ENCODE results near the gene VARS1.
"Not testable (repeated sequence)": the region's sequence is repeated elsewhere in the genome, so short reads cannot be mapped to it uniquely, and the experiment has no call there.

VARS1 gene

DNA sequence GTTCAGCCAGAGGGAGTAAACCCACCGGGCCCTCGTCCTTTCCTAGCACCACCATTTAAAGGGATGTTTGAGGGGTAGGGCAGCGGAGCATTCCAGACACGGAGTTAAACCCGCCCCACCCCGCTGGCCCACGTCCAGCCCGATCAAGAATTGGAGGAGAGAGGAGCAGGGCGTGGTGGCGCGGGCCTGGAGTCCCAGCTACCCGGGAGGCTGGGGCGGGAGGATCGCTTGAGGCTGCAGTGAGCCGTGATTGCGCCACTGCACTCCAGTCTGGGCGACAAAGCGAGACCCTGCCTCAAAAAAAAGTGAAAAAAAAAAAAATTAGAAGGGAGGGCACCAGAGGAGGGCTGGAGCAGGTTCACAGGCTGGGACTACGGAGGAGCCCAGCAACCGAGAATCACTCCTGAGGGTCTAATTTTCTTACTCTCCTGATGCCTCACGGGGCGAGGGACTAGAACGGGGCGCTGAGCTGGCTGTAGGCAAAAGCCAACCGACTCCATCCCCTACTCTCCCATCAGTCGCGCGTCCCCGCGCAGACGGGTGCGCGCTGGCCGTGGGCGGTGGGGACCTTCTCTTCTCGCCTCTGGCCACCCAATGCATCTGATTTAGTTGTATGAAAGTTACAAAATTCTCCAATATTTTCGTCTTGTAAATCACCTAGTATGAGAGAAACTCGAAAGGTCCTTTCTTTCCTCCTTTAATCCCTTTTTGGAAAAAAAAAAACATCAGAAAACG, 25.9 kb upstream of the VARS1 start:
- DNase-seq: no peak

DNA sequence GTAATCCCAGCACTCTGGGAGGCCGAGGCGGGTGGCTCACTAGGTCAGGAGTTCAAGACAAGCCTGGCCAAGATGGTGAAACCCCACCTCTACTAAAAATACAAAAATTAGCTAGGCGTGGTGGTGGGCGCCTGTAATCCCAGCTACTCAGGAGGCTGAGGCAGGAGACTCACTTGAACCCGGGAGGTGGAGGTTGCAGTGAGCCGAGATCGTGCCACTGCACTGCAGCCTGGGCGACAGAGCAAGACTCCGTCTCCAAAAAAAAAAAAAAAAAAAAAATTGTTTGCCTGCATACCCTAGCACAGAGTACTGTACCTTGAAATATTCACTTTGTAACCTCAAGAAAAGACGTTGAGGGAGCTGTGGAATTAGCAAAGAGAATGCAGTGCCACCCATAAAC, 24.8 kb upstream of the VARS1 start:
- DNase-seq: not testable (repeated sequence)

DNA sequence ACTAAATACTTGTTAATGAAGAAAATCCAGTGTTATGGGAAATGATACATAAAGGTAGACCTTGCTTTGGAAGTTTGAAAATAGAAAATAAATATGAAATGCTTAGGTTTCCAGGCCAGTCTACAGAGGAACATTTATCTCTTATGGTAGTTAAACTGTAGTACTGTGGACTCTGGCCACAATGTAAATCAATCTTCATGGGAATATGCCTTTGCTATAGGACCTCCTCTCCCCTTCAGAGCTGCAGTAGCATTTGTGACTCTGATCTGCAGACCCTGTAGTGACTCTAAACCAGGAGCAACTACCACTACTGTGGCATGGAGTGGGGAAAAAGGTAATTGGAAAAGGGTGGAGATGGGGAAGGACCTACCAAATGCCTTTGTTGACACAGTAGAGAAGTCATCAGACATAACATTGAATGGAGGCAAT, 24.3 kb upstream of the VARS1 start:
- no peak for DNase-seq

DNA sequence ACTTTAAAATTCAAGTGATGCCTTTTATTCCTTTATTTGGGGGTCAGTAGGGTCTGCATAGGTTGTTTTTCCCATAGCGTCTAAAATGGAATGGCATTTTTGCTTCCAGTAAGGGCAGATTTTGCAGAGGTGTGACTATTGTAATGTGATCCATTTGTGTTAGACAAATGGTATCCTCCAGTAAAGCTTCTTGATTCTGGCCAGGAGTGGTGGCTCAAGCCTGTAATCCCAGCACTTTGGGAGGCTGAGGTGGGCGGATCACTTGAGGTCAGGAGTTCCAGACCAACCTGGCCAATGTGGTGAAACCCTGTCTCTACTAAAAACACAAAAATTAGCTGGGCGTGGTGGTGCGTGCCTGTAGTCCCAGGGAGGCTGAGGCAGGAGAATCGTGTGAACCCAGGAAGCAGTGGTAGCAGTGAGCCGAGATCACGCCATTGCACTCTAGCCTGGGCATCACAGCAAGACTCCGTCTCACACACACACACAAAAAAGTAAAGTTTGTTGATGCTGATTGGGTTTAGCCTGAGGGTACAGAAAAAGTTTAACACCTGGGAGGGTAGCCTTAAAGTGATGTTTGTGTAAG, 22.5 kb upstream of the VARS1 start:
- DNase-seq: not testable (repeated sequence)

DNA sequence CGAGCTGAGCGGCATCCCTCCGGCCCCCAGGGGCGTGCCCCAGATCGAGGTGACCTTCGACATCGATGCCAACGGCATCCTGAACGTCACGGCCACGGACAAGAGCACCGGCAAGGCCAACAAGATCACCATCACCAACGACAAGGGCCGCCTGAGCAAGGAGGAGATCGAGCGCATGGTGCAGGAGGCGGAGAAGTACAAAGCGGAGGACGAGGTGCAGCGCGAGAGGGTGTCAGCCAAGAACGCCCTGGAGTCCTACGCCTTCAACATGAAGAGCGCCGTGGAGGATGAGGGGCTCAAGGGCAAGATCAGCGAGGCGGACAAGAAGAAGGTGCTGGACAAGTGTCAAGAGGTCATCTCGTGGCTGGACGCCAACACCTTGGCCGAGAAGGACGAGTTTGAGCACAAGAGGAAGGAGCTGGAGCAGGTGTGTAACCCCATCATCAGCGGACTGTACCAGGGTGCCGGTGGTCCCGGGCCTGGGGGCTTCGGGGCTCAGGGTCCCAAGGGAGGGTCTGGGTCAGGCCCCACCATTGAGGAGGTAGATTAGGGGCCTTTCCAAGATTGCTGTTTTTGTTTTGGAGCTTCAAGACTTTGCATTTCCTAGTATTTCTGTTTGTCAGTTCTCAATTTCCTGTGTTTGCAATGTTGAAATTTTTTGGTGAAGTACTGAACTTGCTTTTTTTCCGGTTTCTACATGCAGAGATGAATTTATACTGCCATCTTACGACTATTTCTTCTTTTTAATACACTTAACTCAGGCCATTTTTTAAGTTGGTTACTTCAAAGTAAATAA, 21.8 kb upstream of the VARS1 start:
- not testable (repeated sequence) for DNase-seq

DNA sequence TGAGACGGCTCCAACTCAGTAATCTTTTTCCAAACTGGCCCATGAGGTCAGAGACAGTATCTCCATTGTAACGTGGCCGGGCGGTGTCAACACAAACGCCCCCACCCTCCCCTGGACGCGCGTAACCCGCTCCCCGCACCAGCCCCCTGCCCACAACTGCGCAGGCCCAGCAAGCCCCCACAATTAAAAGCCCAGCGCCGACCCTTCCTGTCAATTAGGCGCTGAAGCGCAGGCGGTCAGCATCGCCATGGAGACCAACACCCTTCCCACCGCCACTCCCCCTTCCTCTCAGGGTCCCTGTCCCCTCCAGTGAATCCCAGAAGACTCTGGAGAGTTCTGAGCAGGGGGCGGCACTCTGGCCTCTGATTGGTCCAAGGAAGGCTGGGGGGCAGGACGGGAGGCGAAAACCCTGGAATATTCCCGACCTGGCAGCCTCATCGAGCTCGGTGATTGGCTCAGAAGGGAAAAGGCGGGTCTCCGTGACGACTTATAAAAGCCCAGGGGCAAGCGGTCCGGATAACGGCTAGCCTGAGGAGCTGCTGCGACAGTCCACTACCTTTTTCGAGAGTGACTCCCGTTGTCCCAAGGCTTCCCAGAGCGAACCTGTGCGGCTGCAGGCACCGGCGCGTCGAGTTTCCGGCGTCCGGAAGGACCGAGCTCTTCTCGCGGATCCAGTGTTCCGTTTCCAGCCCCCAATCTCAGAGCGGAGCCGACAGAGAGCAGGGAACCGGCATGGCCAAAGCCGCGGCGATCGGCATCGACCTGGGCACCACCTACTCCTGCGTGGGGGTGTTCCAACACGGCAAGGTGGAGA, 19.7 kb upstream of the VARS1 start, which contains the start of the genes HSPA1A and HSPA1L:
Gene HSPA1A (plus strand): TSS at position 519 of the 814 bp plus-strand sequence. CDS start 214 bp downstream, at position 733.
Gene HSPA1L (minus strand): TSS at position 259 of the 814 bp plus-strand sequence. CDS start 3,311 bp downstream, outside the sequence.
- no peak for DNase-seq

DNA sequence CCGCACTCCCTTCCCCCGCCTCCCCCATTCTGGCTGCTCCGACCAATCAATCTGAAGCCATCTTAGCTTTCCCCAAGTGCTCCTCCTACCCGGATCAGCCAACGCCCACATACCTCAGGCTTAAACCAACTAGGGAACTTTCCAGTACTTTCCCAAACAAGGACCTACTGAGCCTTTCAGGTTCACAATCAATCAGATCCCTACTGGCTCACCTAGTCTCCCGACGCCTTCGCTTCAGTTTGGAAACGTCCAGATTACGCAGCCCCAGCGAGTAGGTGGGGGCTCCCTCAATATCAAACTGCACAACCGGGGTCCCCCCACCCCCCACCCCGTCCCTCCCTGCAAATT, 19.1 kb upstream of the VARS1 start:
- DNase-seq: no peak

DNA sequence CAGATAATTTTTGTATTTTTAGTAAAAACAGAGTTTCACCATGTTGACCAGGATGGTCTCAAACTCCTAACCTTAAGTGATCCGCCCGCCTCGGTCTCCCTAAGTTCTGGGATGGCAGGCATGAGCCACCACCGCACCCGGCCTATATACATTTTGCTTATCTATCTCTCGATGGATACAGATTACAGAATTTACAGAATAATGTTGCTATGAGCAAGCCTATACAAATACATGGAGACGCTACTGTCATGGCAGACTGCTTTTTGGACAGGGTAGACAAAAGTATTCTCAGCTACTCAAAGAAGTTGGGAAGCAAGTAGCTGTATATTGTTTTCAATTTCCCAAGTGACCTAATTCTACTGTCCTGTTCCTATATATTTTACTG, 17.9 kb upstream of the VARS1 start:
- no peak for DNase-seq

DNA sequence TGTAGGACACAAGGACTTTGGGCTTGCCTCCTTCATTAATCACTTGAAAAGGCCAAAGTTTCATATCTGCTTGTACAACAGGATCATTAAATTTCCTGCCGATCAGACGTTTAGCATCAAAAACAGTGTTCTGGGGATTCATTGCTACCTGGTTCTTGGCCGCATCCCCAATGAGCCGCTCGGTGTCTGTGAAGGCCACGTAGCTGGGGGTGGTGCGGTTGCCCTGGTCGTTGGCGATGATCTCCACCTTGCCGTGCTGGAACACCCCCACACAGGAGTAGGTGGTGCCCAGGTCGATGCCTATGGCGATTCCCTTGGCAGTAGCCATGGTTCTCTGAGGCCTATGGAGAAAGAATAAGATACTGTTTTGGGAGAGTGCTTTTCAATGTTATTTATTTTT, 16.1 kb upstream of the VARS1 start:
- DNase-seq: no peak

DNA sequence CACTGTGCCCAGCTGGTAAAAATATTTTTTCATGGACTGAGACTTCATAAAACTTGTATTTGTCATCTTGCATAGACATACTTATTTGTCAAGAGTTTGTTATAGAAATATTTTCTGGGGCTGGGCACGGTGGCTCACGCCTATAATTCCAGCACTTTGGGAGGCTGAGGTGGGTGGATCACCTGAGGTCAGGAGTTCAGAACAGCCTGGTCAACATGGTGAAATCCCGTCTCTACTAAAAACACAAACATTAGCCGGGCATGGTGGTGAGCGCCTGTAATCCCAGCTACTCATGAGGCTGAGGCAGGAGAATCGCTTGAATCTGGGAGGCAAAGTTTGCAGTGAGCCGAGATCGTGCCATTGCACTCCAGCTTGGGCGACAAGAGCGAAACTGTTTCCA, 13.0 kb upstream of the VARS1 start:
- not testable (repeated sequence) for DNase-seq

DNA sequence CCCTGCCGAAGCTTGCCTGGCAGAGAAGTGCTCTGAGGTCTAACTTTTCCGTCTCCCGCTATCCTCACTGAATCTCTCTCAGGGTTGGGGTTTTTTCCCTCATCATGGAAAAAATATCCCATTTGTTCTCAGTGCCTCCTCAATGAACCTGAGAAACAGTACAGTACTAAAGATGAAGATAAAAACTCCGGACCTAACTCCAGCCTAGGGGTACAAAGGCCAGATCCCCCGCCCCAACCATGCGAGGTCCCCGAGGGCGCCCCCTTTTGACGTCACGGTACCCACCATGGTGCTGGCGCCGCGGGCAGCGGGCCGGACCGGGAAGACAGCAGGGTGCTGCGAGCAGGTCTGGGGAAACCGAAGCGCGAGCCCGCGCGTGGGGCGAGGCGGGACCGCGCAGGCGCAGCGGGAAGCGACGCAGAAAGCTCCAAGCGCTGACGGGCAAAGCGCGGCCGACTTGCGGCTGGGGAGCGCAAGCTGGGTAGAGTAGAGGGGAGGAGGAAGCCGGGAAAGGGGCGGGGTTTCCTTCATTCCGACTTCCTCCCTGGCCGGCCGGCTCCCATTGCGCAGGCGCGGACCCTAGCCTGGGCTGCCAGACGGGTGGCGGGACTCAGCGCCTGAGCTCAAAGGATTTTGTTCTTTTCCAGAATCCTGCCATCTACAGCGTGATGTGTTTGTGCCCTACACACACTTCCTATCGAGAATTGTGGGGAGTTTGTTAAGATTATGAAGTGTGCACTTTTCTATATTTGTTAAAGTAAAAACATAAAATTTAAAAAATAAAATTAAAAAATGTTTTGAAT, 11.1 kb upstream of the VARS1 start, which contains the start of gene LSM2:
Gene LSM2 (minus strand): TSS at position 497 of the 803 bp plus-strand sequence. CDS start 209 bp downstream, at position 288.
- peak; percentile 96 for DNase-seq

DNA sequence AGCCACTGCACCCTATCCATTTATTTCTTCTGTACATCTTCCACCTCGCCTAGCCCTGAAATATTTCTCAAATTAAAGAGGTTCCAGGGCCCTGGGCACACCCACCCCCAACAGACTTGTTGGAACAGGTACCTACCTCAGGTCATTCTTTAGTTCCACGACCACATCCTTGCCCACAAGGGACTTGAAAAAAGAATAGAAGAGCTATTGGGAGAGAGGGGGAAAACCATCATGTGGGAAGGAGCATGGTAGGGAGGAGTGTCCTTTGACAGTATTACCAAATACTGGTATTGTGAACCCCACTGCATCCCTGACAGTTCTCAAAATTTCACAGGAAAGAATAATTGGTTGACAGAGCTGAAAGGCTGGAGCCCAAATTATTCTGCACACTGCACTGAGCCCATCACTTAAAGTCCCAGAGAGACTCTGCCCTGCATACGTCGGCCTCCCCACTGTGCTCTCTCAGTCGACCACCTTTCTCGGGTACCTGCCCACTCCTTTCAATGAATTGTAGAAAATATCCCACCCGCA, 10.5 kb upstream of the VARS1 start:
- no peak for DNase-seq

DNA sequence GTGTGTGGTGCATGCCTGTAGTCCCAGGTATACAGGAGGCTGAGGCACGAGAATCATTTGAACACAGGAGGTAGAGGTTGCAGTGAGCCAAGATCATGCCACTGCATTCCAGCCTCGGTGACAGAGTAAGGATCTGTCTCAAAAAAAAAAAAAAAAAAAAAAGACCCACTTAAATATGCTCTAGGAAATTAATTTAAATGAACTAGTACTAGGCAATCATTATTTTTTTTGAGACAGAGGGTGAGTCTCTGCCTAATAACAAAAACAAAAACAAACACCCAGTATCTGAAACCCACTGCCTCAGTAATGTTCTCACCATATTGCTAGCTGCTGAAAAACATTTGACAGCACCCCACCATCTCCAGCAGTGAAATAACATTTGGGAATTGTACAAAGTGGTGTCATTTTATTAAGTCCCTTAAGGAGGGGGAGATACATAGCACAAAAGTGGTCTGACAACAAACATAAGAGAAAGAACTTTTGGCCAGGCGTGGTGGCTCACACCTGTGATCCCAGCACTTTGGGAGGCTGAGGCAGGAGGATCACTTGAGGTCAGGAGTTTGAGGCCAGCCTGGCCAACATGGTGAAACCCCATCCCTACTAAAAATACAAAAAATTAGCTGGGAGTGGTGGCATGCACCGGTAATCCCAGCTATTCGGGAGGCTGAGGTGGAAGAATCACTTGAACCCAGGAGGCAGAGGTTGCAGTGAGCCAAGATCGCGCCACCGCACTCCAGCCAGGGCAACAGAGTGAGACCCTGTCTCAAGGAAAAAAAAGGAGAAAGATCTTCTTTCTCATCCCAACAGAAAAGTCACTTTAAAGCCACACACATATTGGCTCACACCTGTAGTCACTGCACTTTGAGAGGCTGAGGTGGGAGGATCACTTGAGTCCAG, 5.7 kb upstream of the VARS1 start:
- DNase-seq: not testable (repeated sequence)

DNA sequence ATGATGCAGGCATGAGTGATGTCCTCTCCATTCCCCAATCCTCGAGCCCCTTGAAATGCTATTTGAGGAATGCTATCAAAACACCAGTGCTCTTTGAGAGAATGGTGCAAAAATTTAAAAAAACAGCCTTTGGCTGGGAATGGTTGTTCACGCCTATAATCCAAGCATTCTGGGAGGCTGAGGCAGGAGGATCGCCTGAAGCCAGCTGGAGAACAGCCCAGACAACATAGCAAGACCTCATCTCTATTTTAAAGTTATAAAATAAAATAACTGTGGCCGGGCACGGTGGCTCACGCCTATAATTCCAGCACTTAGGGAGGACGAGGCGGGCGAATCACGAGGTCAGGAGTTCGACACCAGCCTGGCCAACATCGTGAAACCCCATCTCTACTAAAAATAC, 4.2 kb upstream of the VARS1 start:
- DNase-seq: no peak

DNA sequence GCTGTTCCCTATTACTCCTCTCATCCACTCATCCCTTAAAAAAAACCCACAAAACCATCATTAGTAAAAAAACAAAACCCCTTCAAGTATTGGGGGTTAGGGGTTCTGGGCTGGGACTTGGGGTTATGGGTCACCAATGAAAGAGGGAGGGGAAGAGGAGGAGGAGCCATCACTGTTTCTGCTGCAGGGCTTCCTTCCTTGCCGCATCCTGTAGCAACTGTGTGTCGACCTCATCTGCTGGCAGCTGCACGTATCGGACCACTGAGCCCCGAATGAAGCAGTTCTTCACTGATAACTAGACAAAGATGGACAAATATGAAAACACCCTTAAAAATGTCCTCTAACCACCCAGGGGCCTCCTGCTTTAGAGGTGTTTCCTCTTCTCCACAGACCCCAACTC, 2.0 kb upstream of the VARS1 start:
- no peak for DNase-seq

DNA sequence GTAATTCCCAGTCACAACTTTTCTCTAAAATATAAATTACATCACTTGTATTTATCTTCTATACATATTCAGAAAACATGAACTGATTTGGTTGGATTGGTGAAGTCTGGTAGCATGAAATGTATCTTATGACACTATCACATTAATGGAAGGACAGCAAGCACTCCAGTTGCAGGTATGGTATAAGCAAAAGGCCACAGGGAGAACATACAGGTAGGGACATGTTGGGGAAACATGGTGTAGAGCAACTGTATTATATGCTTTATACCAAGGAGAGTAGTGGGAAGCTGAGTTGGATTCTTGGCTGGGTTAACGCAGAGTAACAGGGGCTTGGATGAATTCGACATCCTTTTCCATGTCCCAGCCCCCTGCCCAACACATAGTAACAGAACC, 1.4 kb upstream of the VARS1 start:
- DNase-seq: no peak

DNA sequence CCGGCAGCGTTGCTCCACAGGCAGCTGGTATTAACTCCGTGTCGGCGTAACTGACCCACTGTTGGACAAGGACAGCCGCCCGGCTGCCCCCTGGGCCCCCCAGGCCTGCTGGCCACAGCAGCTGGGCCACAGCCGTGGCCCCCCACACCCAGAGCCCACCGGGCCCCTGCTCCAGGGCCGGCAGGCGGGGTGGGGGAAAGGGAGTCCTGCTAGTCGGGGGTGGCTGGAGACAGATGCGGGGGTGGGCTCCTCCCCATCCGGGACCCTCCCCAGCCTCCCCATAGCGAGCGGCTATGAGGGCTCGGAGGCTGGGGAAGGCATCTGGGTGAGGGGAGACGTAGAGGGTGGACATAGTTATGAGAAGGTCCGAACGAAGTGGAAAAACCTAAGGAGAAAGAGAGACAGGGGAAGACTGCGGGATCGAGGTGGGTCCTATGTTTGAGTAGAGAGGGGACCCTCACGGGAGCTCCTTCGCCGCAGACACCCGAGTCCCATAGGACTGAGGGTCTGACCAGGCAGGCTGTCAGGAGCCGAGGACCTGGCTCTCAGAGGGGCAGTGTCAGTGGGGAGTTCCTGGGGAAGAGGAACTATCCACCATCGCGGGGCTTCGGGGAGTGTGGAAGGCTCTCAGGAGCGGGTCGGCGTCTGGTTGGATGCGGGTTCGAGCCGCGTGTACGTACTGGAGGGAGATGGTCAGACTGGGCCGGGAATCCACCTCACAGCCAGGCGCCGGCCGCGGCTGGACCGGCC, 511 bp downstream of the VARS1 start:
- DNase-seq: no peak

DNA sequence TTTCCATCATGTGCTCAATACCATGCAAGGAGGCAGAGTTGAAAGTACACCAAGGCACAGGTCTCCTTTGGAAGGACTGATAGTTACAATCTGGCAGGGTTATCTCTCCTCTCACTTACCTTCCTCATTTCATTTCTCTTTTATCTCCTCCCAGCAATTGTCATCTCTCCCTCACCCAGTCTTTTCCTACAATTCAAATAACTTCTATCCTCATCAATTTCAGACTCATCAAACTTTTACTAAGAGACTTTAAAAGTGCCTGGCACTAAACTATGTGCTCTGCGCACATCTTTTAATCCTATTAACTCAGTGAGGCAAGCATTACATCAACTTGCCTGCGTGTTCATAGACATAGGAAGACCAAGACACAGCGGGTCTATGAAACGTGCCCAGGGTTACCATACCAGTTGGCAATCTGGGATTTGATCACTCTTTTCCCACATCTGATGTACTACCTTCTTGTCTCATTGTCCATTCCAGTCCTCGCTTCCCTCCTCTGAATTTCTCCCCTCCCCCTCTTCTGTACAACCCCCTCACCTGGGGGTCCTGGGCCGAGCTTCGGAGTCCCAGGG, 1.2 kb downstream of the VARS1 start:
- no peak for DNase-seq

DNA sequence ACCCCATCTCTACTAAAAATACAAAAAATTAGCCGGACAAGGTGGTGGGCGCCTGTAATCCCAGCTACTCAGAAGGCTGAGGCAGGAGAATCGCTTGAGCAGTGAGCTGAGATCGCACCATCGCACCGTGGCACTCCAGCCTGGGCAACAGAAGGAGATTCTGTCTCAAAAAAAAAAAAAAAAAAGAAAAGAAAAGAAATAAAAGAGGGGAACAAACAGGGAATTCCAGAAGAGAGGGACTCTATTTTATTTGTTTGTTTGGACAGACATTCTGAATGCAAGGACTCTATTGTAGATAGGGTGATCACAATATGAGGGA, 1.7 kb downstream of the VARS1 start:
- DNase-seq: not testable (repeated sequence)

DNA sequence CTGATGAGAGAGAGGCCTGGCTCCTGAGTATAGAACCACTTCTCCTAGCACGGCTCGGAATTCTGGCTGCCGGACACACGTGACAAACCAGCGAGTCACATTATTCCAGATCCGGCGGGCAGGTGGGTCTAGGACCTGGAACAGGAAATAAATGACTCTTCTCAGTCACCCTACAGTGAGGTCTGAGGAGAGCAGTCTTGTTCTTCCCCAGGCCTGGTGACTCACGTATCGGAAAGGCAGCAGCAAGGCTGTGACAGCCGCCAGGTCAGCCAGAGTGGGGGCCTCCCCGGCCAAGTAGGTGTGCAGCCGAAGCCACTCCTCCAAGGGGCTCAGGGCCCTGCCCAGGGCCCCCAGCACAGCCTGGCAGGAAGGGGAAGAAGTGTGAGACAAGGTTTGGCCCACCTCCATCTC, 2.8 kb downstream of the VARS1 start:
- no peak for DNase-seq
